ENCODE results near the gene CAMKMT.

- TF ChIP-seq CTCF (IDR thresholded peaks at IDR 0.05; ENCODE audit: low read length) (peak; percentile 22; the same call in 1 of the 2 replicates), EZH2 (IDR thresholded peaks at IDR 0.05; ENCODE audit: borderline replicate concordance, low read length) (no peak)
These were observed 353.9 kb downstream of the CAMKMT start for GRCh38 chr2:44715671-44716081.
